Left ventricle myocardium inferior (tissue), 1 donor: ENCODE data around the gene CYTH4. TPM values are rescaled to one million over a fixed set of nuclear protein-coding genes. Genes with fewer than 3 reads are reported as not detected.

ENCODE experiments used
- DNase-seq: peaks from one replicate; pipeline ENCODE4 v3.0.0-alpha.2; 2020
- H3K27ac ChIP-seq: fragments of 200-600 bp; replicated peaks from 2 replicates; pipeline ENCODE4 v1.8.0; 2021
- H3K27me3 ChIP-seq: fragments of 200-600 bp; 2 replicates; pipeline ENCODE4 v1.8.0; 2021; ENCODE audit warnings: low read depth
- H3K36me3 ChIP-seq: fragments of 200-600 bp; 2 replicates; pipeline ENCODE4 v1.8.0; 2021
- H3K4me1 ChIP-seq: fragments of 200-600 bp; 2 replicates; pipeline ENCODE4 v1.8.0; 2021
- H3K4me3 ChIP-seq: fragments of 200-600 bp; 2 replicates; pipeline ENCODE4 v1.8.0; 2021; ENCODE audit warnings: mild to moderate bottlenecking, moderate library complexity
- H3K9me3 ChIP-seq: fragments of 200-600 bp; replicated peaks from 2 replicates; pipeline ENCODE4 v1.8.0; 2021
- CTCF ChIP-seq: fragments of 200-600 bp; IDR thresholded peaks from 2 replicates; pipeline ENCODE4 v1.8.0; 2021; ENCODE audit warnings: antibody characterized with exemption, mild to moderate bottlenecking, borderline replicate concordance
- intact Hi-C: fragments of 100-400 bp; cut with micrococcal nuclease; formaldehyde crosslinking; loops from one replicate; pipeline ENCODE4 v1.11.0; 2022
- total RNA-seq: library from RNA; stranded (reverse); fragmentation: NEBNext Ultra II Directional; extraction: Animal tissue kit (Norgen Biotek cat#: 25700); gene quantifications from one replicate; pipeline ENCODE4 v1.2.1, GENCODE V29; 2021
- donor health status: DM: no; HTN: yes; CAD: no; lungs with severe emphysema.

Gene CYTH4
- total RNA-seq, 1 donor from 2014 or later, result 4.8 TPM

DNA sequence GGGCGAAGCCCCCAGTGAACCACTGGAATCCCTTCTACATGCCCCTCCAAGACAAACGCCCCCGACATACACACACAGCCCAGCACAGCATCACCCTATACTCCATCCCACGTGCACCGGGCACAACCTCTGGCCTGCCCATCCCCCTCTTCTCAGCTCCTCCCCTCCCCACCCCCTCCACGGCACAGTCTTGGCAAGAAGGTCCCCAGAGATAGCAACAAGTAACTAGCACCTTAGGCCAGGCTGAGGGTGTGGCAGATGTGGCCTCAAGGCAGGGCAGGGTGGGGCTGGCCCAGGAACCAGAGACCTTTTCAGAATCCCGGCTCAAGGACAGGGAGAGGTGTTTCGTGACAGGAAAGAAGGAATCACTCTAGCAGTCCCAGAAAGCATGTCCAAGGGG lies 54.3 kb downstream of the CYTH4 start:
- intact Hi-C loops, result no loop called here
- peaks cover 8% of the 10 kb centered on the region for H3K4me1 ChIP-seq
- H3K36me3 ChIP-seq, result no peaks in the 10 kb centered on the region
- DNase-seq, result no peak
- H3K27ac ChIP-seq, result no peak overlapping the region
- H3K9me3 ChIP-seq, result no peaks in the 10 kb centered on the region
- peaks cover 100% of the 10 kb centered on the region for H3K27me3 ChIP-seq
- no peak for TF ChIP-seq CTCF
- H3K4me3 ChIP-seq, result no peak overlapping the region

- intact Hi-C loops, result no loop called here
- no peak for TF ChIP-seq CTCF
Observed at GRCh38 chr22:37337204-37337943, 55.1 kb downstream of the CYTH4 start.

DNA sequence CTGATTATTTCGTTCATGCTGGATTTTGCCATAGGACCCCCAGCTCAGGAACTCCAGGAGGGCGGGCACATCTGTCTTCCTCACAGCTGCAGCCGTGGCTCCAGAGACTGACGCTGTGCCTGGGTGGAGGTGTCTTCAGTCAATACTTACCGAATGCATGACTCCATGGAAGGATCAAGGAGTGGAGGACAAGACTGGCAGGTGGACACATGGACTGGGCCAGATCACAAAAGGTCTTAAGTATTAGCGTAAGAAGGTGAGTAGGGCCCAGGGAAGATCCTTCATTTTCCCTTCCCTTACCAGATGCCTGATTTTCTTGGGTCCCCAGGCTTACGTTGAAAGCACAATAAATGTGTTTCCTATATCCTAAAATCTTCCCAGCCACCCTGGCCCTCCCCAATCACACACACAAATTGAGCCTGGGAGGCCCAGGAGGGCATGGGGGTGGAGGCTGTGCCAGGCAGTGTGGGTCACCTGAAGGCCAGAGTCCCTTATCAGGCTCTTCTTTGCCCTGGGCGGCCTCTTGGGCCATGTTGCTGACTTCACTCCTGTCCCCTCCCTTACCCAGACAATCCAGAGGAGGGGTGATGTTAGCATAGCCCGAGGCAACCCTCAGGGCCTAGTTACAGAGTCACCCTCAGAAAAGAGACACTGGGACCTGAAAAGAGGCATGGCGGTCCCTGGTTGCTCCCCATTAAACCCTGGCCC lies 56.4 kb downstream of the CYTH4 start:
- H3K27ac ChIP-seq, result no peak overlapping the region
- no peaks in the 10 kb centered on the region for H3K9me3 ChIP-seq
- TF ChIP-seq CTCF, result no peak
- intact Hi-C loops, result no loop called here
- DNase-seq, result no peak
- peaks cover 8% of the 10 kb centered on the region for H3K4me1 ChIP-seq
- no peaks in the 10 kb centered on the region for H3K36me3 ChIP-seq
- H3K27me3 ChIP-seq, result peaks cover 100% of the 10 kb centered on the region
- no peak overlapping the region for H3K4me3 ChIP-seq

More at GRCh38 chr22:37337204-37337943, 55.1 kb downstream of the CYTH4 start:
- peaks cover 100% of the 10 kb centered on the region for H3K27me3 ChIP-seq
- H3K36me3 ChIP-seq, result no peaks in the 10 kb centered on the region
- H3K4me3 ChIP-seq, result no peak overlapping the region
- H3K27ac ChIP-seq, result no peak overlapping the region
- H3K4me1 ChIP-seq, result peaks cover 8% of the 10 kb centered on the region
- no peaks in the 10 kb centered on the region for H3K9me3 ChIP-seq
- no peak for DNase-seq

GRCh38 chr22:37340331-37341262 lies 58.3 kb downstream of the CYTH4 start:
- Histone ChIP-seq H3K36me3 (no peaks in the 10 kb centered on the region), H3K4me3 (no peak overlapping the region), H3K4me1 (no peaks in the 10 kb centered on the region), H3K9me3 (no peaks in the 10 kb centered on the region), H3K27me3 (peaks cover 95% of the 10 kb centered on the region), H3K27ac (no peak overlapping the region)
- DNase-seq, result no peak
- intact Hi-C loops, result no loop called here
- no peak for TF ChIP-seq CTCF

- no peak for TF ChIP-seq CTCF
- Histone ChIP-seq H3K9me3 (no peaks in the 10 kb centered on the region), H3K4me3 (no peak overlapping the region), H3K27me3 (peaks cover 80% of the 10 kb centered on the region), H3K27ac (no peak overlapping the region), H3K36me3 (no peaks in the 10 kb centered on the region), H3K4me1 (peaks cover 8% of the 10 kb centered on the region)
- DNase-seq, result no peak
- intact Hi-C loops, result no loop called here
Observed at GRCh38 chr22:37342065-37342464, 59.8 kb downstream of the CYTH4 start.
